ENCODE measurements around the gene FOXJ1.

Gene FOXJ1

DNA sequence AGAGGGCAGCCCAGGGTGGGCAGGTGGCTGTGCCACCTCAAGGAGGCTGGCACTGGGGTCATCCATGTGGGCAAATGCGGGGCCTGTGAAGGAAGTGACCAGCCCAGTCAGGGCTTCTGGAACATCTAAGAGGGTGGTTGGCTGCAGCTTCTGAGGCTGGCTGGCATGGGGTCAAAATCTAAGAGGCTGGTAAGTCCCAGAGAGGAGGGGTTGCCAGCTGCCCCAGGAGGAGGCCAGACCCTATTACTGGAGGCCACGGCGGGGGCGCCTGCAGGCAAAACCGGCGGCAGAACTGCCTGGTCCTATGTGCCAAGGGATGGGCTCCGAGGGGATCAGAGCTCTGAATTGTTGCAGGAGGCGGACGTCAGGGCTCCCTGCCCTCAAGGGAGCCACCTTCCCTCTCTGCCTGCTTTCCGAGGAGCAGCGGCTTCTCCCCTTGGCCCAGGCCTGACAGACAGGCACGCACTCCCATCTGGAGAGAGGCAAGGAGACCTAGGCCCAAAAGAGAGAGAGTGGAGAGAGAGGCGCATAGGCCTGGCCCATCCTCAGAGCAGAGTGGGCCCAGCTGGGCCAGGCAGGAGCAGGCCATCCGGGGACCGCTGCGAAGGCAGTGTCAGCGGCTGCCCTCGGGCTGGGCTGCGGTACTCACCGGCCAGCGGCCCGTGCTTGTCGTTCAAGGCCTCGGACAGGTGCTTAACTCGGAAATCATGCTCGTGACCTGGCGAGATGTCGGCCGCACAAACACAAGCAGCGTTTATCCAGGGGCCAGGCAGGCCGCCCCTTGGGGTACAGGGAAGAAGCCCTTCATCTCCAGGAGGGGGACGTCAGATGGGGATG lies 51.1 kb downstream of the FOXJ1 start:
- H3K4me3 ChIP-seq (ENCODE audit: low read length): no peak overlapping the region
- DNase-seq (ENCODE audit: low read depth, low spot score): no peak
- H3K4me1 ChIP-seq (ENCODE audit: control insufficient read depth, insufficient read depth, low read length): no peaks in the 10 kb centered on the region
- H3K27me3 ChIP-seq (ENCODE audit: control insufficient read depth, insufficient read depth, low read length): no peaks in the 10 kb centered on the region
- H3K36me3 ChIP-seq (ENCODE audit: control insufficient read depth, insufficient read depth, low read length): peaks cover 32% of the 10 kb centered on the region
- H3K9me3 ChIP-seq (ENCODE audit: control insufficient read depth, insufficient read depth, low read length): no peaks in the 10 kb centered on the region
- WGBS (ENCODE audit: insufficient coverage, insufficient read length): no CpG with 5 or more reads among the region's 32 CpGs
- no peak overlapping the region for H3K27ac ChIP-seq (ENCODE audit: low read length)

DNA sequence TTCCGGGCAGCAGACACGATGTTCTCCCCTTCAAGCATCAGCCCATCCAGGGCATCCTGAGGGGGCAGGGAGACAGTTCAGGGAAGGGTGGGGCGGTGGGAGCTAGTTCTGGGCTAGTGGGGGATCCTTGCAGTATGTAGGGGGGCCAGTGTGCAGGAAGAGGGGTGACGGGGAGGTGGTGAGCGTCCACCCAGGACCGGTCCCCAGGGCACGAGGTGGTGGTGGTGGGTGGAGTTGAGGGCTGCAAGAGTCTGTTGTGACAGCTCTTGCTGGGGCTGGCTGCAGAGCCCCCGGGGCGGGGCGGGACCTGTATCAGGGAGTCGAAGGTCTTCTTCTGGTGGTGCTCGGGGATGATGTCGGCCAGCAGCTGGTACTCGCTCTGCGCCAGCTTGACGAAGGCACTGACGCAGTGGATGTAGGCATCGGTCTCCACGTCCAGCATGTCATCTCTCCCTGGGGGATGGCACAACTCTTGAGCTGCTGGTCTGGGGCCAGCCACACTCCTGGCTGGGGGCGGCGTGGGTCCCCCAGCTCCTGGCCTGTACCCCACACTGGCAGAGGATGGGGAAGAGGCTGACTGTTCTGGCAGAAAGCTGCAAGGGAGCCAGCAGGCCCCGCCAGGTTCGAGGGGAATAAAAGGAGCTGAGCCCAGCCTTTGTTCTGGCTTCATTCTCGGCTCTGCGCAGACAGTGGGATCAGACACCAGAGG lies 52.0 kb downstream of the FOXJ1 start:
- Histone ChIP-seq H3K27ac (ENCODE audit: low read length) (no peak overlapping the region), H3K27me3 (ENCODE audit: control insufficient read depth, insufficient read depth, low read length) (no peaks in the 10 kb centered on the region), H3K4me3 (ENCODE audit: low read length) (no peak overlapping the region), H3K36me3 (ENCODE audit: control insufficient read depth, insufficient read depth, low read length) (peaks cover 32% of the 10 kb centered on the region), H3K4me1 (ENCODE audit: control insufficient read depth, insufficient read depth, low read length) (no peaks in the 10 kb centered on the region), H3K9me3 (ENCODE audit: control insufficient read depth, insufficient read depth, low read length) (no peaks in the 10 kb centered on the region)
- WGBS (ENCODE audit: insufficient coverage, insufficient read length): no CpG with 5 or more reads among the region's 25 CpGs
- no peak for DNase-seq (ENCODE audit: low read depth, low spot score)

DNA sequence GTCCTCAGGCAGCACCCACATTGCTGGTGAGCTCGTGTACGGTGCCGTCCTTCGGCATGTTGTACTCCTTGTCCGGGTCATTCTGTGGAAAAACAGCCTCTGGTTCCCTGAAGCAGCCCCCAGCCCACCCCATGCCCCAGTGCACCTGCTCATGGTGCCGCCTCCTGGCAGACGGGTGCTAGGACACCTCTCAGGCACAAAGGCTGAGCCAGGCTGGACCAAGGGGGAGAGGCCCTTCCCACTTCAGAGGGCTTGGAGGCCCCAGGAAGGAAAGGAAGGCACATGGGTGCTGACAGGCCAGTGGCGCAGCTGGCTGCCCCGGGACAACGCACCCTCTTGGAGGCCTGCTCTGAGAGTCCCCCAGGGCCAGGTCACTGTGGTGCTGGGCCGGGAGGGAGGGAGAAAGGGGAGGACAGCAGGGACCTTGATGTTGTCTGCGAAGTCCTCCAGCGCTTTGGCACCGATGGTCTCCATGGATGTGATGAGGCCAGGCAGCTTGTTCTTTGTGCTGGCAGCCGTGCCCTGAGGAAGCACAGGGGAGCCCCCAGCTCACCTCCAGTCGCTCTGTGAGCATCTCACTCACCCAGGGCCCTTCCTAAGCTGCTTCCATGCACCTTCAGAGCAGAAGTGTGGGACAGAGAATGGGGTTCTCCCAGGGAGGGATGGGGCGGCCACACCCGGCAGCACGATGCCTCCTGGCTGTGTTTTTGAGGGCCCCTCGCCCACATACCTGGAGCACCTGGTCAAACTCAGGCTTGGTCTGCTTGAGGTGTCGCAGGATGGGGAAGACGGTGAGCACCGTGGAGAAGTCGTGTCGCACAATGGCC lies 52.8 kb downstream of the FOXJ1 start:
- no peaks in the 10 kb centered on the region for H3K27me3 ChIP-seq (ENCODE audit: control insufficient read depth, insufficient read depth, low read length)
- no peak overlapping the region for H3K27ac ChIP-seq (ENCODE audit: low read length)
- peaks cover 24% of the 10 kb centered on the region for H3K36me3 ChIP-seq (ENCODE audit: control insufficient read depth, insufficient read depth, low read length)
- no peaks in the 10 kb centered on the region for H3K4me1 ChIP-seq (ENCODE audit: control insufficient read depth, insufficient read depth, low read length)
- H3K9me3 ChIP-seq (ENCODE audit: control insufficient read depth, insufficient read depth, low read length): no peaks in the 10 kb centered on the region
- no CpG with 5 or more reads among the region's 25 CpGs for WGBS (ENCODE audit: insufficient coverage, insufficient read length)
- DNase-seq (ENCODE audit: low read depth, low spot score): no peak
- H3K4me3 ChIP-seq (ENCODE audit: low read length): no peak overlapping the region

DNA sequence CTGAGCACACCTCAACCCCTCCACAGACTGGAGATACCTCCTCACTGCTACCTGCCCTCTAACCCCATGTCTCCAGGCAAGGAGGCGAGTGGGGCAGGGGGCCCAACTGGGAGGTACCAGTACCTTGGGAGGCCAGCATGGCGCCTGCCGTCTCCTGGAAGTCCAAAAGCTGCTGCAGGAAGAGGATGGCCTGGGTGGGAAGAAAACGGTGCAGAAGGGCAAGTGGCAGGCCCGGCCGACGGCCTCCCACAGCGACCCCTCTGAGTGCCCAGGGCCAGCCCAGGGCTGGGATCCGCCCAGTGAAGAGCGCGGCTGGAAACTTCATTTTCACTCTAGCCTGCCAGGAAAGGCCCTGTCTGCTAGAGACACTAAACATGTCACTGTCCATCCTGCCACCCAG lies 53.5 kb downstream of the FOXJ1 start:
- WGBS (ENCODE audit: insufficient coverage, insufficient read length): no CpG with 5 or more reads among the region's 11 CpGs
- no peaks in the 10 kb centered on the region for H3K4me1 ChIP-seq (ENCODE audit: control insufficient read depth, insufficient read depth, low read length)
- H3K9me3 ChIP-seq (ENCODE audit: control insufficient read depth, insufficient read depth, low read length): no peaks in the 10 kb centered on the region
- no peak overlapping the region for H3K27ac ChIP-seq (ENCODE audit: low read length)
- no peaks in the 10 kb centered on the region for H3K27me3 ChIP-seq (ENCODE audit: control insufficient read depth, insufficient read depth, low read length)
- DNase-seq (ENCODE audit: low read depth, low spot score): no peak
- no peak overlapping the region for H3K4me3 ChIP-seq (ENCODE audit: low read length)
- H3K36me3 ChIP-seq (ENCODE audit: control insufficient read depth, insufficient read depth, low read length): peaks cover 24% of the 10 kb centered on the region

DNA sequence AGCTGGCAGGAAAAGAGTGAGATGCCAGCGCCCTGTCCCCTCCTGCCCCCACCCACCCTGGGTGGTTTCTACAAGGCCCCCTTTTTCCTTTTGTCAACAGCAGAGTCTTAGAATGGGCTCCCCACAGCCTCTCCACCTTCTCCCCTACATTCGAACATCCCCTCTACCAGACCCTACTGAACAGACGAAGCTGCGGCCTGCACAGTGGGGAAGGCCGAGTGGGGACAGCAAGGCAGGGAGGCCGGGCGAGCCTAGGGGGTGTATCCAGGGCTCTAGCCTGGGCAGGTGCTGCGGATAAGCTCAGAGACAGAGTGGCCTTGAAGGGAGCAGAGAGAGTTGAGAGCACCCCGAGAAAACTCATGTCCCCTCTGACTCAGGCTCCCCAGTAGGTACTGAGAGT lies 54.7 kb downstream of the FOXJ1 start:
- Histone ChIP-seq H3K36me3 (ENCODE audit: control insufficient read depth, insufficient read depth, low read length) (peaks cover 24% of the 10 kb centered on the region), H3K27ac (ENCODE audit: low read length) (no peak overlapping the region), H3K9me3 (ENCODE audit: control insufficient read depth, insufficient read depth, low read length) (no peaks in the 10 kb centered on the region), H3K27me3 (ENCODE audit: control insufficient read depth, insufficient read depth, low read length) (no peaks in the 10 kb centered on the region), H3K4me3 (ENCODE audit: low read length) (no peak overlapping the region), H3K4me1 (ENCODE audit: control insufficient read depth, insufficient read depth, low read length) (no peaks in the 10 kb centered on the region)
- WGBS (ENCODE audit: insufficient coverage, insufficient read length): no CpG with 5 or more reads among the region's 9 CpGs
- no peak for DNase-seq (ENCODE audit: low read depth, low spot score)

Measured in iPS DF 6.9 (cell line).